CD14-positive monocyte (primary cell): Measurements from ENCODE around the gene KRTAP5-3. TPM values are rescaled to one million over a fixed set of nuclear protein-coding genes. Genes with fewer than 3 reads are reported as not detected.

ENCODE experiments used
- DNase-seq, 3 donors: peaks; one replicate each; pipeline ENCODE4 v3.0.0-alpha.2; 2011 to 2022
- H2AFZ ChIP-seq: 2 replicates; pipeline ENCODE4 v1.6.0; 2012; ENCODE audit warnings: mild to moderate bottlenecking, low read depth, low read length, inconsistent platforms; ENCODE audit not compliant: insufficient read depth, poor library complexity, severe bottlenecking
- H3K27ac ChIP-seq, 2 donors: 1 replicate in 1 of 2; 2 replicates in 1 of 2; pipeline ENCODE4 v1.5.1; 2012 to 2013; ENCODE audit warnings: low read length in 2 of 2, control low read depth in 1 of 2, inconsistent platforms in 1 of 2, low read depth in 1 of 2, mild to moderate bottlenecking in 1 of 2
- H3K27me3 ChIP-seq, 2 donors: one replicate each; pipeline versions ENCODE4 v1.6.0 to v1.6.1; 2011 to 2013; ENCODE audit warnings: low read length in 2 of 2; ENCODE audit not compliant: control insufficient read depth in 2 of 2, insufficient read depth in 2 of 2
- H3K36me3 ChIP-seq, 2 donors: replicated peaks in 1 of 2; 1 replicate in 1 of 2; 2 replicates in 1 of 2; pipeline versions ENCODE4 v1.5.1 to v1.6.1; 2012 to 2013; ENCODE audit warnings: low read length in 2 of 2, control low read depth in 1 of 2, inconsistent platforms in 1 of 2, mild to moderate bottlenecking in 1 of 2; ENCODE audit not compliant: insufficient read depth in 2 of 2, control insufficient read depth in 1 of 2
- H3K4me1 ChIP-seq, 2 donors: 1 replicate in 1 of 2; 2 replicates in 1 of 2; pipeline versions ENCODE4 v1.5.1 to v1.6.1; 2012 to 2013; ENCODE audit warnings: low read length in 2 of 2, control low read depth in 1 of 2, inconsistent platforms in 1 of 2, mild to moderate bottlenecking in 1 of 2, moderate library complexity in 1 of 2; ENCODE audit not compliant: insufficient read depth in 2 of 2, control insufficient read depth in 1 of 2
- H3K4me2 ChIP-seq: replicated peaks from 2 replicates; pipeline ENCODE3; 2012; ENCODE audit warnings: low read length, moderate library complexity, mild to moderate bottlenecking; ENCODE audit not compliant: poor library complexity, severe bottlenecking; ENCODE audit errors: extremely low read depth
- H3K4me3 ChIP-seq, 3 experiments: fragments of 200-600 bp in 1 of 3; sonication (generic) in 1 of 3; replicated peaks in 1 of 3; 1 replicate in 2 of 3; 2 replicates in 1 of 3; pipeline ENCODE4 v1.5.1; 2011 to 2013; ENCODE audit warnings: low read length in 3 of 3, mild to moderate bottlenecking in 3 of 3, control low read depth in 2 of 3, low read depth in 2 of 3, inconsistent platforms in 1 of 3, moderate library complexity in 1 of 3
- H3K79me2 ChIP-seq: 2 replicates; pipeline ENCODE4 v1.6.0; 2012; ENCODE audit warnings: mild to moderate bottlenecking, control low read depth, inconsistent platforms, low read length, moderate library complexity; ENCODE audit not compliant: insufficient read depth
- H3K9ac ChIP-seq: 2 replicates; pipeline ENCODE4 v1.6.0; 2017; ENCODE audit warnings: low read length, mild to moderate bottlenecking; ENCODE audit not compliant: insufficient read depth, poor library complexity, severe bottlenecking
- H3K9me3 ChIP-seq, 2 donors: replicated peaks in 1 of 2; 1 replicate in 1 of 2; 2 replicates in 1 of 2; pipeline versions ENCODE4 v1.5.1 to v1.6.1; 2012 to 2013; ENCODE audit warnings: low read length in 2 of 2, control low read depth in 1 of 2; ENCODE audit not compliant: control insufficient read depth in 1 of 2, insufficient read depth in 1 of 2
- H4K20me1 ChIP-seq: 2 replicates; pipeline ENCODE4 v1.6.0; 2012; ENCODE audit warnings: mild to moderate bottlenecking, low read length, control low read depth, moderate library complexity; ENCODE audit not compliant: insufficient read depth
- H3K27ac Mint-ChIP-seq, 7 donors: one replicate each; pipeline ENCODE4 v1.8.0; 2020; ENCODE audit warnings: mild to moderate bottlenecking in 7 of 7, mixed read lengths in 7 of 7, moderate library complexity in 6 of 7, inconsistent platforms in 2 of 7
- H3K27me3 Mint-ChIP-seq, 3 donors: one replicate each; pipeline ENCODE4 v1.8.0; 2021 to 2022; ENCODE audit warnings: low read depth in 3 of 3, mild to moderate bottlenecking in 3 of 3, mixed read lengths in 3 of 3, moderate library complexity in 3 of 3, inconsistent platforms in 1 of 3
- H3K36me3 Mint-ChIP-seq, 2 donors: one replicate each; pipeline ENCODE4 v1.8.0; 2020; ENCODE audit warnings: mixed read lengths in 2 of 2, inconsistent platforms in 1 of 2, mild to moderate bottlenecking in 1 of 2
- H3K4me1 Mint-ChIP-seq: one replicate; pipeline ENCODE4 v1.8.0; 2020; ENCODE audit warnings: mild to moderate bottlenecking, mixed read lengths
- H3K4me3 Mint-ChIP-seq, 2 donors: one replicate each; pipeline ENCODE4 v1.8.0; 2020; ENCODE audit warnings: mild to moderate bottlenecking in 2 of 2, mixed read lengths in 2 of 2, moderate library complexity in 1 of 2
- H3K9me3 Mint-ChIP-seq, 7 donors: one replicate each; pipeline ENCODE4 v1.8.0; 2020 to 2022; ENCODE audit warnings: mixed read lengths in 7 of 7, mild to moderate bottlenecking in 6 of 7, moderate library complexity in 6 of 7, inconsistent platforms in 2 of 7
- CTCF ChIP-seq: fragments of 200-600 bp; IDR thresholded peaks from one replicate; pipeline ENCODE4 v1.8.0; 2022; ENCODE audit warnings: antibody characterized with exemption, mild to moderate bottlenecking
- WGBS: methylation state at CpG from one replicate; pipeline ENCODE4 v1.1.5; 2013; ENCODE audit warnings: missing lambda C conversion rate; ENCODE audit not compliant: insufficient coverage; 5-methylcytosine and 5-hydroxymethylcytosine counted together
- intact Hi-C, 2 donors: fragments of 100-400 bp; cut with micrococcal nuclease; formaldehyde crosslinking; loops; one replicate each; pipeline versions ENCODE4 v1.15.0 to v1.15.1; 2023
- polyA plus RNA-seq, 3 donors: library from polyadenylated mRNA; depleted of rRNA in 1 of 3; unstranded in 2 of 3; stranded (reverse) in 1 of 3; fragments of 300-500 nt in 2 of 3; fragments of >200 nt in 1 of 3; fragmentation: Illumina TruSeq in 2 of 3; gene quantifications; 1 replicate in 2 of 3; 2 replicates in 1 of 3; pipeline ENCODE4 v1.2.3, GENCODE V29; 2012 to 2021

KRTAP5-3 gene
- polyA plus RNA-seq, 3 donors, result not detected

- H3K4me3 ChIP-seq, result peak overlapping the region in 1 of 3 experiments; percentile 50
- no peak for DNase-seq
- no peak overlapping the region for H3K27ac Mint-ChIP-seq
- no peak for TF ChIP-seq CTCF
- H4K20me1 ChIP-seq, result no peaks in the 10 kb centered on the region
- no peaks in the 10 kb centered on the region for H3K36me3 ChIP-seq
- peaks cover 12 to 20% of the 10 kb centered on the region in 2 donors for H3K9me3 ChIP-seq
- H3K4me1 Mint-ChIP-seq, result no peaks in the 10 kb centered on the region
- no peak overlapping the region for H3K27ac ChIP-seq
- WGBS, result 8% methylated on average over 7 of the region's 7 CpGs
- H2AFZ ChIP-seq, result no peak overlapping the region
- H3K27me3 ChIP-seq, result peaks cover 27 to 57% of the 10 kb centered on the region in 2 donors
- peak overlapping the region; percentile 45 to 72 for H3K4me3 Mint-ChIP-seq
- H3K9ac ChIP-seq, result no peak overlapping the region
- peaks cover 6 to 24% of the 10 kb centered on the region in 2 donors for H3K4me1 ChIP-seq
- no peaks in the 10 kb centered on the region for H3K79me2 ChIP-seq
- H3K4me2 ChIP-seq, result peak overlapping the region; percentile 60
- H3K9me3 Mint-ChIP-seq, result peaks cover 8 to 19% (median 15%) of the 10 kb centered on the region in 7 donors
- intact Hi-C loops, result loop anchor here (5.0 to 10.0 kb wide), 3 partner anchors 262 to 372 kb away; no protein-coding TSS in a partner anchor
- peaks cover 61 to 75% (median 63%) of the 10 kb centered on the region in 3 donors for H3K27me3 Mint-ChIP-seq
- H3K36me3 Mint-ChIP-seq, result no peaks in the 10 kb centered on the region
Observed at GRCh38 chr11:1573903-1574237, 34.4 kb downstream of the KRTAP5-3 start.

DNA sequence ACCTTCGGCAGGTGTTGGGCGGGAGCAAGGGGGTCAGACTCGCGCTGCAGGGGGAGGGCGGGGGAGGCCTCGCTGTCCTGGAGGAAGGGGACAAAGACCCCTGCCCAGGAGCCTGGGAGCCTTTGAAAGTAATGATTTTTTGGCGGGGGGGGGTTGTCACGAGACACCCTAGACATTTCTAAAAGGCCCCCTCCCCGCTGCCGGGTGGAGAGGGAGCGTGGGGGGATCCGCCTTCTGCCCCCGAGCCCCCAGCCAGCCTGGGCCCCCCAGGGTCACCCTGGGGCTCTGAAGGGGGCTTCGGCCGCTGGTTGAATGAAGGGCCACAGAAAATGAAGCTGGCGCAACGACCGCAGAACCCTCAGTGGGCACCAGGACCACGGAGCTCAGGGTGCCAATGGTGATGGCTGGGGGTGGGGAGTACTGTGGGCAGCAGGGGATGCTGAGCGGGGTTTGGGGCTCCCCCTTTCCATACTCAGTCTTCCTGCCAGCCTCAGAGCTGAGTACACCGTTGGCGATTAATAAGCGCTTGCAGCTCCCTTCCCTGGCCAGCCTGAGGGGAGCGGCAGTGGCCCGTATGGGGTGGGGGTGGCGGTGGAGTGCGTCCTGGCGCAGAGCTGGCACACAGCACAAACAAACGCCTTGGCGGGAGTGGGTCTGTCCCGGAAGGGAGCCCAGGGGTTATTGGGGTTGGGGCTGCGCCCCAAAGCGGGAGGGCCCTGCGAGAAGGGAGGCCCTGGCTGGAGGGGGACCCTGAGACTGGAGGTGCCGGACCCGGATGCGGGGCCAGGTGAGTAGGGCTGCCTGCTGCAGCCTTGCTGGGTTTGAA lies 35.0 kb downstream of the KRTAP5-3 start:
- WGBS, result 6% methylated on average over 21 of the region's 37 CpGs
- Histone ChIP-seq H2AFZ (peak overlapping the region; percentile 65), H3K27ac (no peak overlapping the region), H4K20me1 (no peaks in the 10 kb centered on the region), H3K9ac (no peak overlapping the region), H3K9me3 (peaks cover 6 to 14% of the 10 kb centered on the region in 2 donors), H3K36me3 (no peaks in the 10 kb centered on the region), H3K4me3 (no peak overlapping the region), H3K4me2 (peak overlapping the region; percentile 68), H3K4me1 (peaks cover 6 to 24% of the 10 kb centered on the region in 2 donors), H3K27me3 (peaks cover 27 to 61% of the 10 kb centered on the region in 2 donors), H3K79me2 (no peaks in the 10 kb centered on the region)
- Mint-ChIP-seq H3K36me3 (no peaks in the 10 kb centered on the region), H3K4me1 (no peaks in the 10 kb centered on the region), H3K4me3 (peak overlapping the region; percentile 45 to 72), H3K27me3 (peaks cover 62 to 78% (median 66%) of the 10 kb centered on the region in 3 donors), H3K9me3 (peaks cover 3 to 14% (median 9%) of the 10 kb centered on the region in 7 donors), H3K27ac (peak overlapping the region in 3 of 7 donors; percentile 30 to 65 (median 58))
- no peak for DNase-seq
- TF ChIP-seq CTCF, result no peak
- intact Hi-C loops, result loop anchor here (5.0 to 10.0 kb wide), 3 partner anchors 261 to 371 kb away; no protein-coding TSS in a partner anchor
